Activated CD8-positive, alpha-beta memory T cell treated with anti-CD3 and anti-CD28 coated beads for 24 hours (primary cell): ENCODE measurements around the gene CLEC18A.
A peak's percentile ranks its signal among the peaks of the same experiment; 100 is the strongest.
"Not testable (repeated sequence)": the region's sequence is repeated elsewhere in the genome, so short reads cannot be mapped to it uniquely, and the experiment has no call there.

ENCODE experiments used
- DNase-seq: peaks from one replicate; pipeline ENCODE4 v3.0.0-alpha.2; 2020

The CLEC18A gene

GRCh38 chr16:69951017-69951671 lies at the start of gene CLEC18A:
Gene CLEC18A, plus strand, starts transcription at chr16:69951334. Its CDS starts 33 bp downstream, at chr16:69951367.
- DNase-seq, result not testable (repeated sequence)

GRCh38 chr16:69903865-69904415 lies 47.2 kb upstream of the CLEC18A start:
- DNase-seq, result no peak

- DNase-seq, result no peak
Observed at GRCh38 chr16:69904495-69905170, 46.5 kb upstream of the CLEC18A start.

- no peak for DNase-seq
Observed at GRCh38 chr16:69905171-69905555, 46.0 kb upstream of the CLEC18A start.

- no peak for DNase-seq
Observed at GRCh38 chr16:69906838-69907401, 44.2 kb upstream of the CLEC18A start.

- no peak for DNase-seq
Observed at GRCh38 chr16:69909043-69909442, 42.1 kb upstream of the CLEC18A start.

- no peak for DNase-seq
Observed at GRCh38 chr16:69909760-69910159, 41.4 kb upstream of the CLEC18A start.

GRCh38 chr16:69910964-69911363 lies 40.2 kb upstream of the CLEC18A start:
- no peak for DNase-seq

GRCh38 chr16:69916462-69916861 lies 34.7 kb upstream of the CLEC18A start:
- no peak for DNase-seq

- no peak for DNase-seq
Observed at GRCh38 chr16:69917311-69917710, 33.8 kb upstream of the CLEC18A start.

GRCh38 chr16:69917739-69918138 lies 33.4 kb upstream of the CLEC18A start:
- no peak for DNase-seq

GRCh38 chr16:69918241-69918640 lies 32.9 kb upstream of the CLEC18A start:
- no peak for DNase-seq

- DNase-seq, result no peak
Observed at GRCh38 chr16:69921127-69921526, 30.0 kb upstream of the CLEC18A start.

- DNase-seq, result no peak
Observed at GRCh38 chr16:69922200-69922599, 28.9 kb upstream of the CLEC18A start.

- DNase-seq, result no peak
Observed at GRCh38 chr16:69924041-69924775, 26.9 kb upstream of the CLEC18A start.

GRCh38 chr16:69924777-69925191 lies 26.4 kb upstream of the CLEC18A start:
- no peak for DNase-seq

- no peak for DNase-seq
Observed at GRCh38 chr16:69925311-69925710, 25.8 kb upstream of the CLEC18A start.

GRCh38 chr16:69926241-69926640 lies 24.9 kb upstream of the CLEC18A start:
- DNase-seq, result no peak

- DNase-seq, result no peak
Observed at GRCh38 chr16:69927056-69927757, 23.9 kb upstream of the CLEC18A start.

- no peak for DNase-seq
Observed at GRCh38 chr16:69928856-69929400, 22.2 kb upstream of the CLEC18A start.

GRCh38 chr16:69929480-69929879 lies 21.7 kb upstream of the CLEC18A start:
- no peak for DNase-seq

GRCh38 chr16:69930117-69930776 lies 20.9 kb upstream of the CLEC18A start:
- peak; percentile 73 for DNase-seq
